GM13976 (cell line): ENCODE measurements around the gene TPCN2.

ENCODE experiments used
- DNase-seq: peaks from one replicate; pipeline ENCODE4 v3.0.0; 2012; ENCODE audit warnings: low spot score
- in situ Hi-C: fragments of 300-500 bp; cut with MboI; formaldehyde crosslinking; loops from one replicate; pipeline ENCODE4 v1.12.0; 2022; ENCODE audit warnings: low sequenced_read_pairs, mixed read lengths, inconsistent platforms; ENCODE audit not compliant: unreplicated experiment
- TF ChIP-seq, protein P1 (sequence below): IDR thresholded peaks from 2 replicates; pipeline ENCODE4 v1.5.1; 2012; ENCODE audit warnings: borderline replicate concordance, mild to moderate bottlenecking; ENCODE audit not compliant: insufficient read depth; ENCODE audit errors: extremely low read depth, missing control alignments, control extremely low read depth

The TPCN2 gene

DNA sequence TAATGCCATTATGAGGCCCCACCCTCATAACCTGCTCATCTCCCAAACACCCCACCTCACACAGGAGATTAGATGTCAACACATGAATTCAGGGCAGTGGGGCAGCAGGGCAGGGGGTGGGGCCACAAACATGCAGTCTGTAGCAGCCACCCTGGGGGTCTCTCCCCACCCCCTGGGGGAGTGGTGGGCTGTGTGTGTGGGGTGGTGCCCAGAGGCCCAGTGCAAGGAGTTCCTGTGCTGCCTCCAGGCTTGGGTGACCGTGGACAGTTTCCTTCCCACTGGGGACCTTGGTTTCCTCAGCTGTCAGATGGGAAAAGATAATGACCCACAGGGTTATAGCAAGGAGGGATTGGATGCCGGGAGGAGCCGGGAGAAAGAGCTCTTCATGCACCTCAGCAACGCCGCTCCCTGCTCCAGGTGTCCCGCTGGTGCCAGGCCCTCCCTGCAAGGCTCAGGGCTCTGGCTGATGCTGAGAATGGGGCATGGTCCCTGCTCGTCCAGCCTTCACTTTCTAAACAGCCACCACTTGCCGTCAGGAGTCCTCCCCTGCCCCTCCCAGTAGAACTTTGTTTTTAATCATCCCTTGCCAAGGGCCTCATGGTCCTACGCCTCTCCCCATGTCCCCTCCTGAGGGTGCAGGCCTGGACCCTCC is 33.7 kb upstream of the TPCN2 start:
- no peak for DNase-seq
- TF ChIP-seq, protein P1, sequence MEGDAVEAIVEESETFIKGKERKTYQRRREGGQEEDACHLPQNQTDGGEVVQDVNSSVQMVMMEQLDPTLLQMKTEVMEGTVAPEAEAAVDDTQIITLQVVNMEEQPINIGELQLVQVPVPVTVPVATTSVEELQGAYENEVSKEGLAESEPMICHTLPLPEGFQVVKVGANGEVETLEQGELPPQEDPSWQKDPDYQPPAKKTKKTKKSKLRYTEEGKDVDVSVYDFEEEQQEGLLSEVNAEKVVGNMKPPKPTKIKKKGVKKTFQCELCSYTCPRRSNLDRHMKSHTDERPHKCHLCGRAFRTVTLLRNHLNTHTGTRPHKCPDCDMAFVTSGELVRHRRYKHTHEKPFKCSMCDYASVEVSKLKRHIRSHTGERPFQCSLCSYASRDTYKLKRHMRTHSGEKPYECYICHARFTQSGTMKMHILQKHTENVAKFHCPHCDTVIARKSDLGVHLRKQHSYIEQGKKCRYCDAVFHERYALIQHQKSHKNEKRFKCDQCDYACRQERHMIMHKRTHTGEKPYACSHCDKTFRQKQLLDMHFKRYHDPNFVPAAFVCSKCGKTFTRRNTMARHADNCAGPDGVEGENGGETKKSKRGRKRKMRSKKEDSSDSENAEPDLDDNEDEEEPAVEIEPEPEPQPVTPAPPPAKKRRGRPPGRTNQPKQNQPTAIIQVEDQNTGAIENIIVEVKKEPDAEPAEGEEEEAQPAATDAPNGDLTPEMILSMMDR: no peak
- in situ Hi-C loops: no loop called here

DNA sequence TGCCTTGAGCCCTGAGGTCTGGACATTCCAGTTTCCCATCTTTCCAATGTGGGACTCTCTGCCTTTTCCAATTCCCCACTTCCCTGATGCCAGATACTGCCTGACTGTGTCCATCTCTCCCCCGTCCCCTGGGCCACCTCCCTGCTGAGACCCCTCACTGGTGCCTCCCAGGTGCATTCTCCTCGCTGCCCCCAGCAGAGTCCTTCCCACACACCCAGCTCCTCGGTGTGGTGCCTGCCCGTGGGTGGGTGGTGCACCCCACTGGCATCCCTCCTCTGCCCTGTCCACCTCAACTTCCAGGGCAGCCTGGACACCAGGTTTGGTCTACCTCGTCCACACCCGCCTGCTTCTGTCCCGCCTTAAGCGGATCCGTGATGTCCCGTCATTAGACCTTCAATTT is 30.8 kb upstream of the TPCN2 start:
- TF ChIP-seq, protein P1: no peak
- in situ Hi-C loops: no loop called here

DNA sequence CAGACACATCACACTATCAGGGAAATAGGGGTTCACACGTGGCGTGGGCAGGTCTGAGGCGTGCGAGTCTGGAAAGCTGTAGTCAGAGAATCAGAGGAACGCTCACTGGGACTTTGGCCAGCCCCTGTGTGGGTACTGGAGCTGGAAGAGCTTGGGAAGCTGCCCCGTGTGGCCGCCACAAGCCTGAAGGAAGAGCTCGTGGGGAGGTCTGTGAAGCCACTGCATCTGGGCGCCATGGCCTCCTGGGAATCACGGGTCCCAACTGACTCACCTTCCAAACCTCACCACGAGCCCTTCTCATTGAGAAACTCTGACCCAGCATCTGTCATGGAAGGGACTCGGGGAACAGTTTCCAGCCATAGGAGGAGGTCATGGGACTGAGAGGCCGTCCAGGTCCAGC is 29.8 kb upstream of the TPCN2 start:
- in situ Hi-C loops: no loop called here
- TF ChIP-seq, protein P1: no peak
- DNase-seq: no peak

More for the DNA sequence above, 30.8 kb upstream of the TPCN2 start:
- no peak for DNase-seq

DNA sequence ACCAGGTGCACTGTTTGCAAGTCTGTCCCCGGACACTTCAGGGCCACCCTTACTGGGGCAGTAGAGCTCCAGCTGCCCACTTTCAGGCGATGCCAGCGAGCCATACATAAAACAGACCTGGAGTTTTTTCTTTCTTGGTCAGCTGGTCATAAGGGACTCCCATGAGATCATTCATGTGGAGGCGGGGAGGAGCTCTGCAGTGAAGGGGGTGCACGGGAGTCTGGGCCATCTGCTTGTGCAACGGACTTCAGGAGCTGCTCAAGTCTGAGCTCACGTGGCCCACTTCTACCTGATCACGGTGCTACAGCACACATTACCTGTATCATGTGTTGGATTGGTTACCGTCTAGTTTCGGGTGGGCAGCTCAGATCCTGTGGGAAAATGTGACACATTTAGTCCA is 26.5 kb upstream of the TPCN2 start:
- TF ChIP-seq, protein P1: no peak
- in situ Hi-C loops: no loop called here
- no peak for DNase-seq

DNA sequence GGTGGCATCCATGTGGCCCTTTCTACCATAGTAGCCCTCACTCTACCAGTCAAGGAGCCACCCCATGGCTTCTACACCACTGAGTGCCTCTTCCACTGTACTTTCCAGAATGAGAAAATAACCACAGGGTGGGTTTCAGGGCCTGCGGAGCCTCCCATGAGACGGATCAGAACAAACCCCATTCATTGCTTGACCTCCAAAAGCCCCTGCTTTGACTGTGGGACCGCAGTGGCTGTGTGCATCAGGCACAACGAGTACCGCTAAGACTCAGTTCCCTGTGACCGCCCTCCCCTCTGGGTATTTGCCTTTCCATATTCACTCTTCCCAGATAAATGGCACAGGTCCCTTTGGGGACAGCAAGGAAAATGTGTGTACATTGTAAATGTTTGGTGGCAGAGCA is 24.2 kb upstream of the TPCN2 start:
- in situ Hi-C loops: no loop called here
- DNase-seq: no peak
- TF ChIP-seq, protein P1: no peak

DNA sequence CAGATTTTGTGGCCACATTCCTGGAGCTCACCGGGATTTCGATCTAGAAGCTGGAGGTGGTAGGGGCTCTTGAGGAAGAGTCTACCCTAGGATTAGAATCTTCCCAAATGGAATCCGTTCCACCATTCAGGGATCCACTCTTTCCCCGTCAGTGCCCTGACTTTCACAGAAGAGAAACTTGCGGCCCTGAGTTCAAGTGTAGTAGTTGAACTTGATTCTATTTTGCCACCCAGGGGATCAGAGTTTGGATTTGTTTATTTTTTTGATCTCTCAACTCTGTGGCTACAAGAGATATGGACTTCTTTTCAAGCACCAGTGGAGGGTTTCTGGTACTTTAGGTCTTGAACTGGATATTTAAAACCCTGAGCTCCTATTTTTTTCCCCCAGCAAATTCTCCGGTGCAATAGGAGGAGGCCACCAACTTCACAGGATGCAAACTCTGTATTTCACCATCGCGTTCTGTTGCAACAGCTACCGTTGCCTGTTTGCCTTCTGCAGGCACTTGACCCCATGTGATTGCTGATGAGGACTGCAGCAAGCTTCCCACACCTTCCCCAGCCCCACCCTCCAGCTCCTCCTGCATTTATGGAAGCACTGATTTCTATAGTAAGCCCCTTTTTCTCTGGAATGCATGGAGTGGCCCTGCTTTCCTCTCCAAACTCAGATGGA is 20.9 kb upstream of the TPCN2 start:
- DNase-seq: no peak
- in situ Hi-C loops: no loop called here
- TF ChIP-seq, protein P1: no peak
